HG02588 (cell line): ENCODE data around the gene REG3G.

Source experiments
- ATAC-seq: cut with Tn5 transposase; IDR thresholded peaks from one replicate; pipeline ENCODE4 v1.9.1; 2021; ENCODE audit warnings: mild to moderate bottlenecking, moderate library complexity; ENCODE audit not compliant: unreplicated experiment

Gene REG3G

GRCh38 chr2:79025421-79025820 lies at the start of gene REG3G:
Gene REG3G (plus strand): TSS chr2:79025702. CDS start chr2:79026094, 392 bp downstream.
- ATAC-seq, result no peak

DNA sequence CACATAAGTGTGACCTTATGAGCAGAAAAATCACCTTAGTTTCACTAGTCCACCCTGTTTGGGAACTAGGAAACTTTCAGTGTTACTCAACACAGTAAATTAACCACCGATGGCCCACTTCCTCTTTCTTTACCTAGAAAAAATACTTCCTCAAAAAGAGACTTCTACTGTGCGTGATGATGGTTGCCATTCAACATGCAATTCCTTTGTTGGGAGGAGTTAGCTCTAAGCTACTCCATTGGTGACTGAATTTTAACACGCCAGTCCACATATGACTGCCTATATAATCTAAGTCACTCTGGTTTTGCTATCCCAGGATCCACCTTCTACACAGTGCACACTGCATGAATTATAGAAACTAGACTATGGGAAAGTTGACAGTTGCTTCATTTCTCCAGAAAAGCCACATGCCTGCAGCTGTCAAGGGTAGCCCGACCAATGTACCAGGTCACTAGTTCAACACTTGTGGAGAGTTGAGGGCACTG lies 47.8 kb upstream of the REG3G start:
- peak; percentile 93 for ATAC-seq

DNA sequence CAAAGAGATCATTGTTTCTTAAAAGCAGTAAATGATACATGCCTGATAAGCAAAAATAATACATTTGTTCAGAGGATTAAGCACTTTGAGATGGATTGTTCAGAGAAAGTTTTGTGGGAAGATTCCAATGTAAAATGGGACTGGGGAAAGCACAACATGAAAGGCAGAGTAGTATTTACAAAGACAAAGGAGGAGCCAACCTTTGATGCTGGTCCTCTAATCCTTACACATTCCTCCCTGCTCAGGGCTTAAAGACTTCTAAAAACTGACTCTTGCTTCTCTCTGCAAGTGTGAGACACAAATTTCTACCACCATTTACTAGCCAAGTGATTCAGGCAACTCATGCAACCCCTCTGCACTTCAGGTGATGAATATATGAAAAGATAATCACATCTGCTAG lies 47.2 kb upstream of the REG3G start:
- no peak for ATAC-seq

DNA sequence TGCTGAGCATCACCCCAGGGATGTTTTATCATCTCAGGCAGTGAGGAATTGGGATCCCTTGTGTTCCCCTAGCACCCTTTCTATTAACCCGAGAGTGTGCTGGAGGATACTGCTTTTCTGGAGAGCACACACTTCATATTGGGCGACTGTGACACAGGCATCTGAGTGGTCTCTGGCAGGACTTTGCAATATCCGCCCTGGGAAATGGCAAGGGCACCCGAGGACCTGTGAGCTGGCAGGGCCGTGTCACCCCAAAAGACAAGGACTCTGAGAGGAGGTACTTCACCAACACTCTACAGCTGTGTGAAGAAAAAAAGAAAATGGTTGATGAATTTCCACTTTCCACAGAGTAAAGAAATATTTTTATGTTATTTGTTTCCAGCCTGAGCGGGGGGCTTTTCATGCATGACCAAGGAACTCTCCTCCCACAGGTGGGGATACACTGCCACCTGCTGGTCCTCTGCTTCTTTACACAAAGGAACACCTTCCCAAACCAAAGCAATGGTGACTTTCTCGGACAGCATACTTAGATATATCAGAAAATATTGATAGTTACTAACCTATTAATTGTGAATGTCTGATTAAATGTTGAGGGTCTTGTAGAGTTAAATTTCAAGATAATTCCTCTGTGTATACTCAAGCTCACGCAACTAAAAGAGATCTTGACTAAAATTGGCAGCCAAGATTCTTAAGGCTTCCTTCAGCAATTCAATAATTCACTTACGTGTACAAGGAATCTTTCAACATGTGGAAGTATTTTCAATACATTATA lies 45.9 kb upstream of the REG3G start:
- ATAC-seq, result peak; percentile 32

- no peak for ATAC-seq
These were observed 45.4 kb upstream of the REG3G start for GRCh38 chr2:78980152-78980465.

GRCh38 chr2:78980871-78981270 lies 44.6 kb upstream of the REG3G start:
- no peak for ATAC-seq

DNA sequence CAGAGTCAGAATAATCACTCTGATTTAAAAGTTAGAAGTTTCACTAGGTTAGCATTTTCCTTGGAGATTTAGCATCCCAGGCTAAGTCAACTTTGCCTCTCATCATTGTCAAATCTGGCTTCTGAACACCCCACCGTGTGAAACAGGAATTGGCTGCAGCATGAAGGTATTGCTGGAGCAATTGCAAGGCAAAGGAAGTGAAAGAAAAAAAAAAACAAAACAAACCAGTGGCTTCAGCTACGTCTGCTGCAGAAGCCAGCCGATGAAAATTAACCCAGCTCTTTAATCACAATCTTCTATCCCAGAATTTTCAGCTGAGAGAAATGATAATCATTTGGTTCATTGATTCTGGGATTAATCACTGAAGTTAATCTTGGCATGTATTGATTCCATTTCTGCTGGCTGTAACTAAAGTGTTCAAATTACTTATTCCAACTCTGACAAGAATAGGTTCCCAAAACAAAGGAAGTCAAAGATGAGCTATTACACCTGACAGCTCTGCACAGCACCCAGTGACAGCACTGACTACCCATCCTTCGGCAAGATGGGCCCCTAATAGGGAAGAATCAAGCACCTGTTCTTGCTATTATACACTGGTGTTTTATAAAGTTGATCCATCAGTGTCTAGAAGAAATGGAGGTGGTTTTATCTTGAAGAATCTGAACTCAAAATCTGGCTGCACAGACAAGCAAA lies 42.7 kb upstream of the REG3G start:
- ATAC-seq, result no peak

- ATAC-seq, result no peak
These were observed 41.1 kb upstream of the REG3G start for GRCh38 chr2:78984386-78984785.

DNA sequence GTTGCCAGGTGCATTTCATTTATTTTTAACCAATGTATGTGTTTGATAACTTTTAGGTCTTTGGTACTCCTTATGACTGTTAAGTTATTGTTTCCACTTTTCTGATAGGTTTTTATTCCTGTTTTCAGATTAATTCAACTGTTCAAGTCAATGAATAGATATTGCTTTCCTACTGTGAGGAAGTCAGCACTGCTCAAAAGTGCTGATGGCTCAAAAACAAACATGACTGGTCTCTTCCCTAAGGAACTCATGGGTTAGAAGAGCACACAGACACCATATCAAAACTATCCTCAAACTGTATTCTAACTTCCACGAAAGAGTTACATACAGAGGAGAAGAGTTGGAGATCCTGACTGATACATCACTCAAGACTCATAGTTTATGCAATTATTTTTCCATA lies 39.9 kb upstream of the REG3G start:
- ATAC-seq, result no peak

DNA sequence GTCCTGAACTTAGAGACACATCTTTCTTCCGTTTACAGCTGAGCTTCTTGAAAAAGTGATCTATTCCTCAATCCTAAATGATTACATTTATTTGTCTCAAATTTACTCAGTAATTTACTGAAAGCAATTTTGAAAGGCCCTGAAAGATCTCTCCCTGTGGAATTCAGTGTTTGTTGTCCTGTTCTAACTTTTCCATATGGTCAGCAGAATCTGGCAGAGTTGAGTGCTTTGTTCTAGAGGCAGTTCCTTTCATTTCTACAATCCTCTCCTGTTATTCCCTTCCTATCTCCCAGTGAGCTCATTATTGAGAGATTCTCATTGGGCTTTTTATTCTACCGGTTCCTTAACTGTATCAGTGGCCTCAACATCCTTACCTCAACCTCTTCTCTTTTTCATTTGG lies 36.5 kb upstream of the REG3G start:
- ATAC-seq, result no peak

GRCh38 chr2:78992451-78992806 lies 33.1 kb upstream of the REG3G start:
- no peak for ATAC-seq

- ATAC-seq, result no peak
These were observed 32.5 kb upstream of the REG3G start for GRCh38 chr2:78992807-78993517.

- ATAC-seq, result no peak
These were observed 31.9 kb upstream of the REG3G start for GRCh38 chr2:78993518-78994148.

GRCh38 chr2:78994789-78995188 lies 30.7 kb upstream of the REG3G start:
- no peak for ATAC-seq

- ATAC-seq, result no peak
These were observed 26.1 kb upstream of the REG3G start for GRCh38 chr2:78999406-78999805.

DNA sequence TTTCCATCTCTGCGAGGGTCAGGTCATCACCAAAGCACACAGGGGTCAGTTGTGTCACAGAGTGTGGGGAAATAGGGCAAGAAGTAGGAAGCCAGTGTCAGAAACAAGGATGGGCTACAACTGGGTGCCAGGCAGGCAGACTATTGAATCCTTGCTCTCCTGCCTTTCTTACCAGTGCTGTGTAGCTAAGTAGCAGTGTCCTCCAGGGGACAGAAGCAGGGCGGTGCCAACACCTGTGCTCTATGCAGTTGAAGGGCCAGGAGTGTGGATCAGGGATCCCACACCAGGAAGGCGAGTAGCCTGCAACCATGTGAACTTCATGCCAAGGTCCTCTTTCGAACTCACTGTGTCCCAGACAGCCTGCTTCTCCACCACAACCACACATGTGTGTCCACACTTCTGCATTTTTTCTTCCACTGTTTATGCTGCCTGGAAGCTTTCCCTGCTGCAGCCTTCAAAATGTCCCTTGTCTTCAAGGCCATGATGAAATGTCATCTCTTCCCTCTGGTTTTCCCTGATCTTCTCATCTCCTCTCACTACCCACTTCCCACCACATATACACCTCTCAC lies 25.4 kb upstream of the REG3G start:
- ATAC-seq, result no peak

DNA sequence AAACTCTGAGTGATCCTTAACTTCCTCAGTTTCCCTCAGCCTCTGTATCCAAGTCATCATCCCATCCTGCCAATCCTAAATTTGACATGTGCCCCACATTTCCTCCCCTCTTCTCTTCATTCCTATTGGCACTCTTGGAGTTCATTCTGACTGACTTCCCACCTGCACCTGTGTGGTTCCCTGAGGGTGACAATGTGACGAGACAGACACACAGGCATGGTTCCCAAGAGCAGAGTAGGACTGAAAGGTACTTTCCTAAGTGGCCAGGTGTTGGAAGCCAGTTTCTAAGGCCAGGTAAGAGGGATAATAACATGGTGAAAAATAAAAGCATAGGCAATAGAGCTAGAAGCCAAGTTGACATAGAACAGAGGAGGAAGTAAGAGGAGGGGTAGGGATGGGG lies 24.2 kb upstream of the REG3G start:
- no peak for ATAC-seq

GRCh38 chr2:79004680-79005079 lies 20.8 kb upstream of the REG3G start:
- ATAC-seq, result no peak

GRCh38 chr2:79005216-79005615 lies 20.3 kb upstream of the REG3G start:
- ATAC-seq, result no peak

DNA sequence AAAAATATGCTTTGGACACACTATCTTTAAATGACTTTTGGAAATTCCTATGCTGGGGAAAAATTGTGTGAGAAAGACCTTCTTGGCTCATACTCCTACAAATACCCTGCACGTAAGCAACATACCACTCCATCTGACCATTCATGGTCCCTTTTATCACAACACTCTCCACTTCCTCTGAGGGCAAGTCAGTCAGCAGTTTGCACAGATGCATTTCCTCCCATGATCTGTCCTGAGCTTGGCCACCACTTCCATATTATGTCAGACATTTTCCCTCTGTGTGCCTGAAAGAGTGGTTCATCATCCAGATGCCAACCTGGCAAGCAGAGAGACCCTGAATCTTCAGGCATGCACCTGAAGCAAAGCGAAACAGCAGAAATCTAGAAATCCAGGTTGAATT lies 16.1 kb upstream of the REG3G start:
- no peak for ATAC-seq

DNA sequence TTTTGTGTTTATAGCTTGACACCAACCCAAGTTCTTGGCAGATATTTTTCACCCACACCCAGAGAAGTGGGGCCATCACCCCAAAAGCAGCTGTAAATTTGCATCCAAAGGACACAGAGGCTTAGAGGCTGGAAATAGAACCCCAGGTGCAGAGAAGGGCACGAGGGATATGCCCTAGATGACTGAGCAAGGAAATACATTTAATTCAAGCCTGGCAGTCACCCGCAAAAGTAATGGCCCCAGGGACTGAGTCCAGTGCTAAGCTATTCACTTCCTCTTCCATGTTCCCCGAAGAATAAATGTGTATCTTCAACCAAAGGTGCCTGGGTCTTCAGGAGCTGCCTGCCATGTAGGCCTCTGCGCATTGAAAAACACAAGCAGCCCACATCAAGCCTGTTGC lies 14.0 kb upstream of the REG3G start:
- no peak for ATAC-seq
